ENCODE measurements around the gene HIVEP3.

The HIVEP3 gene

GRCh38 chr1:41864471-41865040, 54.2 kb downstream of the HIVEP3 start:
- H3K4me3 Mint-ChIP-seq: no peak overlapping the region
- no peak overlapping the region for H3K27ac Mint-ChIP-seq
- H3K9me3 Mint-ChIP-seq: no peaks in the 10 kb centered on the region
- no peaks in the 10 kb centered on the region for H3K36me3 Mint-ChIP-seq (ENCODE audit: low read depth)
- intact Hi-C loops (cut with micrococcal nuclease): no loop called here
- H3K27me3 Mint-ChIP-seq: peaks cover 23% of the 10 kb centered on the region
- H3K4me1 Mint-ChIP-seq (ENCODE audit: low read depth): peaks cover 30% of the 10 kb centered on the region

DNA sequence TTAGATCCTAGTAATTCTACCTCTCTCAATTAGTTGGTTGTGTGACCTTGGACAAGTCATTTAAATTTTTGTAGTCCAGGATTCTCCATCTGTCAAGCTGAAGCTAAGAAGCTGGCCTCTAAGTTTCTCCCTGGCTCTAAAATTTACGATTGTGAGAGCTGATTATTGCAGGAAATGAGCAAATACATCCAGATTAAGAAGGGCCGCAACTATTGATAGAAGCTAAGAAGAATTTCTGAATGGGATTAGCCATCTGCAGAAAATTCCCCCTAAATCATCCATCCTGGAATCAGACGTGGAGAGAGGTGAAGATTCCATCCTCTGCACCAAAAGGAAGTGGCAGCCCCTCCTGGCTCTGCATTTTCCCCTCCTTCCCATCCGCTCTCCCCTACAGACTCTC, 55.0 kb downstream of the HIVEP3 start:
- intact Hi-C loops (cut with micrococcal nuclease): no loop called here
- H3K27me3 Mint-ChIP-seq: peaks cover 23% of the 10 kb centered on the region
- H3K36me3 Mint-ChIP-seq (ENCODE audit: low read depth): no peaks in the 10 kb centered on the region
- no peak overlapping the region for H3K27ac Mint-ChIP-seq
- no peaks in the 10 kb centered on the region for H3K9me3 Mint-ChIP-seq
- peaks cover 32% of the 10 kb centered on the region for H3K4me1 Mint-ChIP-seq (ENCODE audit: low read depth)
- H3K4me3 Mint-ChIP-seq: no peak overlapping the region

- peaks cover 23% of the 10 kb centered on the region for H3K27me3 Mint-ChIP-seq
- intact Hi-C loops (cut with micrococcal nuclease): no loop called here
- H3K36me3 Mint-ChIP-seq (ENCODE audit: low read depth): no peaks in the 10 kb centered on the region
- H3K27ac Mint-ChIP-seq: no peak overlapping the region
- no peak overlapping the region for H3K4me3 Mint-ChIP-seq
- no peaks in the 10 kb centered on the region for H3K9me3 Mint-ChIP-seq
- peaks cover 37% of the 10 kb centered on the region for H3K4me1 Mint-ChIP-seq (ENCODE audit: low read depth)
Observed at GRCh38 chr1:41862384-41863221, 56.1 kb downstream of the HIVEP3 start.

DNA sequence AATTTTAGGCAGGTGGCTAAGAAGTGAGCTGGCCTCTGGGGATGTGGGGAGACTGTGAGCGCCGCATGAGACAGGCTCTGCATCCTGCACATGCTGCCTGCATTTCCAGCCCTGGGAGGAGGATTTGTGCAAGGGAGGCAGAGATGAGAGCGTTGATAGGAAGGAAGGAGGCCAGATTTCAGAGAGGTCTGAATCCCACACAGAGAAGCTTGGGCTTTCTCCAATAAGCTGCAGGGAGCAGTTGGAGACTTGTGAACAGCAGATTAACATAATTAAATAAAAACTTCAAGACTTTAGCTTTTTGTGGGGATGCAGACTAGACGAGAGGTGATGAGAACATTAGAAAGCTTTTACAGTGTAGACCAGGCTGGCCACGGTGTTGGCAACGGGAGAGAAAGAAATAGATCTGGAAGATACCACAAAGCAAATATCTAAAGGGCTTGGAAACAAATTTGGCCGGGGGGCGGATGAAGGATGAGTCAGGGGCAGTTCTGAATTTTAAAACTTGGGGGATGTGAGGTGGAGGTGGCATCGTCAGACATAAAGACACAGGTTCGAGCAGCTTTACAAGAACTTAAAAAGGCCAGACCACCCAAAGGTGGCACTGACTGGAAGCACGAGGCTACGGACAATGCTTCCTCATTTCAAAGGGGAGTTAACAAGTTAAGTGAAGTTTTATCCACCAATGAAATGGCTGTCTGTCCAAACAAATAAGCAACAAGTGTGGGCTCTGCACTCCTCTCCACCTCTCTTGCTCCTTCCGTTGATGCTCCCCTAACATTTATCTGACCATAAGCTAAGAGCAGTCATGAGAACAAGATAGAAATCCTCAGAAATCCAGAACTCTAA, 57.0 kb downstream of the HIVEP3 start:
- intact Hi-C loops (cut with micrococcal nuclease): no loop called here
- no peaks in the 10 kb centered on the region for H3K9me3 Mint-ChIP-seq
- H3K27me3 Mint-ChIP-seq: peaks cover 23% of the 10 kb centered on the region
- no peaks in the 10 kb centered on the region for H3K36me3 Mint-ChIP-seq (ENCODE audit: low read depth)
- H3K27ac Mint-ChIP-seq: no peak overlapping the region
- H3K4me1 Mint-ChIP-seq (ENCODE audit: low read depth): peaks cover 37% of the 10 kb centered on the region
- no peak overlapping the region for H3K4me3 Mint-ChIP-seq

- Mint-ChIP-seq H3K27ac (no peak overlapping the region), H3K4me3 (no peak overlapping the region), H3K27me3 (peaks cover 23% of the 10 kb centered on the region), H3K4me1 (ENCODE audit: low read depth) (peaks cover 43% of the 10 kb centered on the region), H3K36me3 (ENCODE audit: low read depth) (no peaks in the 10 kb centered on the region), H3K9me3 (no peaks in the 10 kb centered on the region)
- intact Hi-C loops (cut with micrococcal nuclease): no loop called here
Observed at GRCh38 chr1:41860771-41861170, 58.0 kb downstream of the HIVEP3 start.

DNA sequence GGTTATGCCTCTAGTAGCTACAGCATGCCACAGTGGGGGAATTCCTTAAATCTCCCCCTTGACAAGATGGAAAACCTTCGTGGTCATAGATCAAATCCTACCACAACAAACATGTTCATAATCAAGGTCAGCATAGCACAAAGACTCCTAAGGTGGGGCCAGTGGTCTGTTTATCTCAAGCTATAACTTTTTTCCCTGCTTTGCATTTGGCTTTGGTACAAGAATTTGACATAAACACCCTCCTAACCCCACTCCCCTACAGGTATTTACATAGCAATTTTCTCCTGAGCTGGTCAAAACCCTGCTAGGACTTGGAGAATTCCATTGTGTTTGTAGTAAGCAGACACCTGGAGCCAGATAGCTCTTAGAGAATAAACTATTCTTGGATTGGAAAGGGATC, 58.5 kb downstream of the HIVEP3 start:
- intact Hi-C loops (cut with micrococcal nuclease): no loop called here
- peaks cover 49% of the 10 kb centered on the region for H3K4me1 Mint-ChIP-seq (ENCODE audit: low read depth)
- no peaks in the 10 kb centered on the region for H3K36me3 Mint-ChIP-seq (ENCODE audit: low read depth)
- H3K27ac Mint-ChIP-seq: no peak overlapping the region
- no peak overlapping the region for H3K4me3 Mint-ChIP-seq
- H3K9me3 Mint-ChIP-seq: no peaks in the 10 kb centered on the region
- peaks cover 22% of the 10 kb centered on the region for H3K27me3 Mint-ChIP-seq

GRCh38 chr1:41859686-41860085, 59.0 kb downstream of the HIVEP3 start:
- Mint-ChIP-seq H3K9me3 (no peaks in the 10 kb centered on the region), H3K4me3 (no peak overlapping the region), H3K4me1 (ENCODE audit: low read depth) (peaks cover 49% of the 10 kb centered on the region), H3K27ac (no peak overlapping the region), H3K27me3 (peaks cover 22% of the 10 kb centered on the region), H3K36me3 (ENCODE audit: low read depth) (no peaks in the 10 kb centered on the region)
- intact Hi-C loops (cut with micrococcal nuclease): no loop called here

- Mint-ChIP-seq H3K27me3 (peaks cover 8% of the 10 kb centered on the region), H3K36me3 (ENCODE audit: low read depth) (no peaks in the 10 kb centered on the region), H3K4me1 (ENCODE audit: low read depth) (peaks cover 49% of the 10 kb centered on the region), H3K9me3 (peaks cover 9% of the 10 kb centered on the region), H3K4me3 (no peak overlapping the region), H3K27ac (no peak overlapping the region)
- intact Hi-C loops (cut with micrococcal nuclease): no loop called here
Observed at GRCh38 chr1:41856944-41857285, 61.8 kb downstream of the HIVEP3 start.

GRCh38 chr1:41856151-41856943, 62.4 kb downstream of the HIVEP3 start:
- H3K4me3 Mint-ChIP-seq: no peak overlapping the region
- H3K27ac Mint-ChIP-seq: no peak overlapping the region
- H3K27me3 Mint-ChIP-seq: peaks cover 3% of the 10 kb centered on the region
- H3K36me3 Mint-ChIP-seq (ENCODE audit: low read depth): no peaks in the 10 kb centered on the region
- intact Hi-C loops (cut with micrococcal nuclease): no loop called here
- H3K9me3 Mint-ChIP-seq: peaks cover 9% of the 10 kb centered on the region
- H3K4me1 Mint-ChIP-seq (ENCODE audit: low read depth): peaks cover 49% of the 10 kb centered on the region

DNA sequence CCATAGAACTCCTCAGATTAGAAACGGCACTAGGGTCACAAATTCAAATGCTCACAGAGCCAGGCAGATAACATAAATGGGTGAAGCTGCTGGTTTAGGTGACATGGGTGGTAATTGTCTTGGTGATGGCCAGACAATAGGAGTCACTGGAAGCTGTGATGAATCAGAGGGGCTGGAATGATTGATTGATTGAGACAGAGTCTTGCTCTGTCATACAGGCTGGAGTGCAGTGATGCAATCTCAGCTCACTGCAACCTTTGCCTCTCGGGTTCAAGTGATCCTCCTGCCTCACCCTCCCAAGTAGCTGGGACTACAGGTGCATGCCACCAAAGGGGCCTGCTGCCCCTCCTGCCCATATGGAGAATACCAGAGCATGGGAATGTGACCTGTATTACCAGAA, 63.0 kb downstream of the HIVEP3 start:
- Mint-ChIP-seq H3K36me3 (ENCODE audit: low read depth) (no peaks in the 10 kb centered on the region), H3K4me3 (no peak overlapping the region), H3K9me3 (peaks cover 9% of the 10 kb centered on the region), H3K4me1 (ENCODE audit: low read depth) (peaks cover 52% of the 10 kb centered on the region), H3K27ac (no peak overlapping the region), H3K27me3 (no peaks in the 10 kb centered on the region)
- intact Hi-C loops (cut with micrococcal nuclease): no loop called here

DNA sequence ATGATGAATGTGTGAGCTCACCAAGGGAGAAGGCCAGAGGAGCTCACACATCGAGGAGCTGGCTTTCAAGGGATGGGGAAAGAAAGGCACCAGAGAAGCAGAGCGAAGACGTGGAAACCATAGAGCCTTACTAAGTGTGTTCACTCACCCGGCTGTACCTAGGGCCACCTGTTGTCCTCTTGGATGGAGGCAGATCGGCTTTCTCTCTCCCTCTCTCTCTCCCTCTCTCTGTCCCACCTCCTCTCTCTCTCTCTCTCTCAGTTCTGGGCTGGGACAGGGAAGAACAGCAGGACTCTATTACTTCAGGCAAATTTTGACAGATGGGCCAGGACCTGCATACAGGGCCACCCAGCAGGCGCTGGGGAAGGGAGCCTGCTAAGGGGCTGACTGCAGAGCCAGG, 64.8 kb downstream of the HIVEP3 start:
- intact Hi-C loops (cut with micrococcal nuclease): no loop called here
- Mint-ChIP-seq H3K27me3 (no peaks in the 10 kb centered on the region), H3K36me3 (ENCODE audit: low read depth) (no peaks in the 10 kb centered on the region), H3K4me3 (no peak overlapping the region), H3K9me3 (peaks cover 9% of the 10 kb centered on the region), H3K4me1 (ENCODE audit: low read depth) (peaks cover 51% of the 10 kb centered on the region), H3K27ac (no peak overlapping the region)

- H3K27ac Mint-ChIP-seq: no peak overlapping the region
- no peak overlapping the region for H3K4me3 Mint-ChIP-seq
- H3K36me3 Mint-ChIP-seq (ENCODE audit: low read depth): no peaks in the 10 kb centered on the region
- intact Hi-C loops (cut with micrococcal nuclease): no loop called here
- H3K4me1 Mint-ChIP-seq (ENCODE audit: low read depth): peaks cover 44% of the 10 kb centered on the region
- H3K27me3 Mint-ChIP-seq: peaks cover 7% of the 10 kb centered on the region
- peaks cover 9% of the 10 kb centered on the region for H3K9me3 Mint-ChIP-seq
Observed at GRCh38 chr1:41852091-41852490, 66.6 kb downstream of the HIVEP3 start.

DNA sequence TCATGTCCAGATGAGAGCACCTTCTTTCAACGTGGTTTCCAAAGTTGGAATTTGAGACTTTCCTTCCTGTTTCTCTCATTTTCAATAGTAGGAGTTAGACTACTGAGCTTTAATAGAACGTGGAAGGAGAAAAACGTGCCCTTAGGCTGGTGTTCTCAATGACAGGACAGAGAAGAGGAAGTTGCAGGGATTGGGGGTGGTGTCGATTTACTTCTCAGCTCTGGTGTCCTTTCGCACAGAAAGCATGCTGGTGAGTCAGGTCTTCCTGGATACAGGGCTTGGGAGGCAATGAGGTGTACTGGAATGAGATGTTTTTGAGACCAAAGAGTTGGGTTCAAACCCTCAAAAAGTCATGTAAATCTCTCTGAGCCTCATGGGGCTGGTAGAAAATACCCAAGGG, 67.1 kb downstream of the HIVEP3 start:
- Mint-ChIP-seq H3K4me3 (no peak overlapping the region), H3K9me3 (peaks cover 9% of the 10 kb centered on the region), H3K27ac (no peak overlapping the region), H3K4me1 (ENCODE audit: low read depth) (peaks cover 49% of the 10 kb centered on the region), H3K27me3 (peaks cover 7% of the 10 kb centered on the region), H3K36me3 (ENCODE audit: low read depth) (no peaks in the 10 kb centered on the region)
- intact Hi-C loops (cut with micrococcal nuclease): no loop called here
